Activated CD8-positive, alpha-beta T cell treated with anti-CD3 and anti-CD28 coated beads for 36 hours (primary cell): ENCODE data around the gene TGM1. TPM values are rescaled to one million over a fixed set of nuclear protein-coding genes. Genes with fewer than 3 reads are reported as not detected.

Source experiments
- ATAC-seq: fragments of 200-7000 bp; cut with Tn5 transposase; one replicate; pipeline ENCODE4 v1.10.0; 2021; ENCODE audit warnings: mild to moderate bottlenecking, moderate library complexity
- CTCF ChIA-PET: fragments of 350-600 bp; sonication (Branson Sonifier 250); formaldehyde crosslinking; loops from one replicate; lab custom pipeline; 2021; ENCODE audit warnings: antibody characterized with exemption; lab: Charles Lee
- POLR2A ChIA-PET: fragments of 350-600 bp; sonication (Branson Sonifier 250); formaldehyde crosslinking; loops from one replicate; lab custom pipeline; 2021; ENCODE audit warnings: antibody characterized with exemption; lab: Charles Lee
- DNase-seq: peaks from one replicate; pipeline ENCODE4 v3.0.0-alpha.2; 2020
- H3K27ac Mint-ChIP-seq: one replicate; pipeline ENCODE4 v1.8.0; 2021; ENCODE audit warnings: mild to moderate bottlenecking, mixed read lengths
- H3K27me3 Mint-ChIP-seq: one replicate; pipeline ENCODE4 v1.8.0; 2021; ENCODE audit warnings: mixed read lengths
- H3K36me3 Mint-ChIP-seq: one replicate; pipeline ENCODE4 v1.8.0; 2021; ENCODE audit warnings: low read depth, mixed read lengths
- H3K4me1 Mint-ChIP-seq: one replicate; pipeline ENCODE4 v1.8.0; 2021; ENCODE audit warnings: low read depth, mixed read lengths
- H3K4me3 Mint-ChIP-seq: one replicate; pipeline ENCODE4 v1.8.0; 2021; ENCODE audit warnings: mild to moderate bottlenecking, moderate library complexity, mixed read lengths
- H3K9me3 Mint-ChIP-seq: one replicate; pipeline ENCODE4 v1.8.0; 2021; ENCODE audit warnings: mixed read lengths
- intact Hi-C: fragments of 100-400 bp; cut with micrococcal nuclease; formaldehyde crosslinking; loops from one replicate; pipeline ENCODE4 v1.10.0; 2022
- total RNA-seq, 2 experiments: library from RNA; stranded (reverse); gene quantifications; one replicate each; pipeline ENCODE4 v1.2.3, GENCODE V29; 2021
- TF ChIP-seq, protein P1 (sequence below): fragments of 200-600 bp; IDR thresholded peaks from one replicate; pipeline ENCODE4 v1.8.0; 2022; ENCODE audit warnings: antibody characterized with exemption, mild to moderate bottlenecking

Gene TGM1
- total RNA-seq, 2 experiments from 2014 or later = 3.0 to 3.1 TPM

DNA sequence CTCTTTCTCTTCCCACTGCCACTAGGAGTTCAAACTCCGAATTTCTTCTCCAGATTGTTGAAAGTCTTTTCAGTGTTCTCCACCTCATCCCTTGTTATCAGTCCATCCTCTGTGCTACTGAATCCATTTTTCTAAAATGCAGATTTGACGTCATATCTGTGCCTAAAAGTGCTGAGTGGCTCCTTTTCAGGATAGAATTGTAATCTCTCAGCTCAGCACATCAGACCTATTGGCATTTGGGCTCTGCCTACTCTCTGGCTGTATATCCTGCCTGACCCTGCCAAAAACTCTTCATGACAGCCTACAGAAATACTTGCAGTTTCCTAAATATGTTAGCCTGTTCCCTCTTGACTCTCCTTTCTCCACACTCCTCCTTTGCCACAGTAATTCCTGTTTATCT is 9.5 kb upstream of the TGM1 start:
- CTCF ChIA-PET = interaction anchor here (0.7 to 5.4 kb wide), 10 partner anchors 11 to 58 kb away, joined by 3 to 66 read pairs (median 10); partner anchors contain the start of genes CIDEB, DHRS1, LTB4R and LTB4R2
- H3K4me1 Mint-ChIP-seq = peaks cover 48% of the 10 kb centered on the region
- ATAC-seq = no peak
- peak overlapping the region; percentile 94 for H3K27ac Mint-ChIP-seq
- DNase-seq = no peak
- peaks cover 13% of the 10 kb centered on the region for H3K36me3 Mint-ChIP-seq
- TF ChIP-seq, protein P1, sequence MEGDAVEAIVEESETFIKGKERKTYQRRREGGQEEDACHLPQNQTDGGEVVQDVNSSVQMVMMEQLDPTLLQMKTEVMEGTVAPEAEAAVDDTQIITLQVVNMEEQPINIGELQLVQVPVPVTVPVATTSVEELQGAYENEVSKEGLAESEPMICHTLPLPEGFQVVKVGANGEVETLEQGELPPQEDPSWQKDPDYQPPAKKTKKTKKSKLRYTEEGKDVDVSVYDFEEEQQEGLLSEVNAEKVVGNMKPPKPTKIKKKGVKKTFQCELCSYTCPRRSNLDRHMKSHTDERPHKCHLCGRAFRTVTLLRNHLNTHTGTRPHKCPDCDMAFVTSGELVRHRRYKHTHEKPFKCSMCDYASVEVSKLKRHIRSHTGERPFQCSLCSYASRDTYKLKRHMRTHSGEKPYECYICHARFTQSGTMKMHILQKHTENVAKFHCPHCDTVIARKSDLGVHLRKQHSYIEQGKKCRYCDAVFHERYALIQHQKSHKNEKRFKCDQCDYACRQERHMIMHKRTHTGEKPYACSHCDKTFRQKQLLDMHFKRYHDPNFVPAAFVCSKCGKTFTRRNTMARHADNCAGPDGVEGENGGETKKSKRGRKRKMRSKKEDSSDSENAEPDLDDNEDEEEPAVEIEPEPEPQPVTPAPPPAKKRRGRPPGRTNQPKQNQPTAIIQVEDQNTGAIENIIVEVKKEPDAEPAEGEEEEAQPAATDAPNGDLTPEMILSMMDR = no peak
- no peaks in the 10 kb centered on the region for H3K9me3 Mint-ChIP-seq
- intact Hi-C loops = no loop called here
- H3K27me3 Mint-ChIP-seq = no peaks in the 10 kb centered on the region
- peak overlapping the region; percentile 82 for H3K4me3 Mint-ChIP-seq
- POLR2A ChIA-PET = interaction anchor here (0.6 to 4.7 kb wide), 11 partner anchors 11 to 126 kb away, joined by 3 to 21 read pairs (median 8); partner anchors contain the start of genes LTB4R, LTB4R2, PSME2 and RNF31

DNA sequence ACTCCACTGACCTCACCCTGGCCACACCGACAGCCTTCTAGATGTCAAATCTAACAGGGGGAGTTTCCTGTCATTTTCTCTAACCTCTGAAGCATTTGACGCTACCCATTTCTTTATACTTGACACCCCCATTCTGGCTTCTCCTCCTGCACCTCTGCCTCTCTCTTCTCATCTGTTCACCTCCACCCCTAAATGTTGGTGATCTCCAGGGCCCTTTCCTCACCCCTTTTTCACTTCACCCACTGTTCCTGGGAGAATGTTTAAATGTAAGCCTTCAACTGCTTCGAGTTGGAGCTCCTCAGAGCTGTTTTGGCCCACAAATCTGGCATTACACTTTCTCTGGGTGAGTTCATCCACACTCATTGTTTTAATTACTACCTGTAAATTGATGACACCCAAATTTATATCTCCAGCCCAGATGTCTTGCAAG is 8.9 kb upstream of the TGM1 start:
- no peaks in the 10 kb centered on the region for H3K27me3 Mint-ChIP-seq
- no peaks in the 10 kb centered on the region for H3K9me3 Mint-ChIP-seq
- peak overlapping the region; percentile 94 for H3K27ac Mint-ChIP-seq
- TF ChIP-seq, protein P1 = no peak
- no peak for ATAC-seq
- CTCF ChIA-PET = interaction anchor here (0.7 to 5.4 kb wide), 15 partner anchors 10 to 165 kb away, joined by 3 to 66 read pairs (median 7); partner anchors contain the start of genes CIDEB, DHRS1, LTB4R and LTB4R2
- intact Hi-C loops = loop anchor here (2.0 kb wide), 1 partner anchor 25 kb away; no protein-coding TSS in a partner anchor
- H3K4me3 Mint-ChIP-seq = peak overlapping the region; percentile 82
- H3K36me3 Mint-ChIP-seq = peaks cover 18% of the 10 kb centered on the region
- no peak for DNase-seq
- POLR2A ChIA-PET = interaction anchor here (0.6 to 4.7 kb wide), 18 partner anchors 10 to 125 kb away, joined by 3 to 21 read pairs (median 6); partner anchors contain the start of genes CIDEB, LTB4R, LTB4R2 and PSME2
- H3K4me1 Mint-ChIP-seq = peaks cover 42% of the 10 kb centered on the region

DNA sequence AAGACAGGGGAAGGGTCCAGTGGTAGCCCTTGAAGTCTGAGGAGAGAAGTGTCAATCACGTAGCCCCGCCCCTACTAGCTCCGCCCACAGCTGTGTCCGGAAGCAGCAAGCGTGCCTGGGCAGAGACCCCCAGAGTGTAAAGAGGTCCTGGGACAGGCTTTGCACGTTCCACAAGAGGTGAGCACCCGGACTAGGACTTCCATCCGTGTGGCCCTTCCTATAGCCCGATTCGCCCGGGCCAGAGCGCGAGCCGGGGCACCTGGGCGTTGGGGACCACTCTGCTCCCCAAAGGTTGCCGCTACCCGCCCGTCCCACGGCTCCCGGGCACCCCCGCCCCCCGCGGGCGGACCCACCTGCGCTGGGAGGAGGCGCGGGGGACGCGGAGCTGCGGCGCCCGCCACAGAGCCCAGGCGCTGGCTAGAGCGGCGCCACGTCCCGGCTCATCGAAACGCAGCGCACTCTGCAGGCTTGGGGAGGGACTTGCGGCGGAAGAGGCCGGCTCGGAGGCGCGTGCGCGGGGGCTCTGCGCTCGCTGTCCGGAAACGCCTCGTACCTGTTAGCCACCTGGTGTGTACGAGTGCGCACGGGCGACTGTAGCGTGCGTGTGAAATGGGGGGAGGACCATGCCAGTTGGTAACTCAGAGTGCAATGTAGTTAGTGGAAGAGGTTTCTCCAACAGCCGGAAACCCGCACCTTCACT is 8.3 kb upstream of the TGM1 start, which contains the start of gene RABGGTA:
RABGGTA (minus strand) TSS at position 464 of the 700 bp plus-strand sequence. CDS start 482 bp downstream, outside the sequence.
- CTCF ChIA-PET = interaction anchor here (0.7 to 5.4 kb wide), 19 partner anchors 9 to 165 kb away, joined by 3 to 66 read pairs (median 7); partner anchors contain the start of genes CIDEB, DHRS1, LTB4R and LTB4R2
- Mint-ChIP-seq H3K4me3 (peak within 1 kb of the TSS; percentile 82), H3K27ac (peak within 1 kb of the TSS; percentile 94), H3K36me3 (peaks cover 21% of the 10 kb centered on the region), H3K27me3 (no peaks in the 10 kb centered on the region), H3K9me3 (no peaks in the 10 kb centered on the region), H3K4me1 (peaks cover 39% of the 10 kb centered on the region)
- ATAC-seq = peak; percentile 85
- intact Hi-C loops = loop anchor here (2.0 kb wide), 1 partner anchor 24 kb away; no protein-coding TSS in a partner anchor
- DNase-seq = peak; percentile 92
- TF ChIP-seq, protein P1 = peak; percentile 77
- POLR2A ChIA-PET = interaction anchor here (0.6 to 4.7 kb wide), 24 partner anchors 8 to 147 kb away, joined by 3 to 21 read pairs (median 4); partner anchors contain the start of genes CIDEB, LTB4R, LTB4R2 and PSME2

GRCh38 chr14:24270537-24271133 is 7.7 kb upstream of the TGM1 start:
- no peaks in the 10 kb centered on the region for H3K27me3 Mint-ChIP-seq
- ATAC-seq = no peak
- peaks cover 39% of the 10 kb centered on the region for H3K4me1 Mint-ChIP-seq
- H3K4me3 Mint-ChIP-seq = peak overlapping the region; percentile 82
- TF ChIP-seq, protein P1 = no peak
- ChIA-PET POLR2A (interaction anchor here (0.6 to 4.7 kb wide), 22 partner anchors 9 to 146 kb away, joined by 3 to 21 read pairs (median 4); partner anchors contain the start of genes CIDEB, LTB4R, LTB4R2 and PSME2), CTCF (interaction anchor here (0.7 to 5.4 kb wide), 19 partner anchors 8 to 166 kb away, joined by 3 to 66 read pairs (median 7); partner anchors contain the start of genes CIDEB, DHRS1, LTB4R and LTB4R2)
- H3K9me3 Mint-ChIP-seq = no peaks in the 10 kb centered on the region
- DNase-seq = no peak
- peaks cover 21% of the 10 kb centered on the region for H3K36me3 Mint-ChIP-seq
- intact Hi-C loops = loop anchor here (2.0 kb wide), 1 partner anchor 24 kb away; no protein-coding TSS in a partner anchor
- H3K27ac Mint-ChIP-seq = peak overlapping the region; percentile 94
